Nephron (organoid): ENCODE measurements around the gene TMEM80.
A peak's percentile ranks its signal among the peaks of the same experiment; 100 is the strongest.
"Not testable (repeated sequence)": the region's sequence is repeated elsewhere in the genome, so short reads cannot be mapped to it uniquely, and the experiment has no call there.

Source experiments
- H3K27ac Mint-ChIP-seq, 3 experiments: 2 replicates each; pipeline ENCODE4 v1.8.0; 2020; ENCODE audit warnings: mixed read lengths in 3 of 3, mild to moderate bottlenecking in 2 of 3, moderate library complexity in 1 of 3
- H3K27me3 Mint-ChIP-seq: 2 replicates; pipeline ENCODE4 v1.8.0; 2021; ENCODE audit warnings: low read depth, mild to moderate bottlenecking, moderate library complexity, mixed read lengths
- H3K36me3 Mint-ChIP-seq: 2 replicates; pipeline ENCODE4 v1.8.0; 2020; ENCODE audit warnings: low read depth, mixed read lengths
- H3K4me1 Mint-ChIP-seq: 2 replicates; pipeline ENCODE4 v1.8.0; 2020; ENCODE audit warnings: mixed read lengths
- H3K4me3 Mint-ChIP-seq, 3 experiments: 2 replicates each; pipeline ENCODE4 v1.8.0; 2020; ENCODE audit warnings: mild to moderate bottlenecking in 3 of 3, mixed read lengths in 3 of 3, moderate library complexity in 2 of 3
- H3K9me3 Mint-ChIP-seq: 2 replicates; pipeline ENCODE4 v1.8.0; 2020; ENCODE audit warnings: mixed read lengths
- CTCF ChIP-seq, 3 experiments: fragments of 200-600 bp; sonication (generic); IDR thresholded peaks; one replicate each; pipeline ENCODE4 v1.5.0; 2021; ENCODE audit warnings: antibody characterized with exemption in 3 of 3; ENCODE audit not compliant: unreplicated experiment in 3 of 3

TMEM80 gene

GRCh38 chr11:686451-687243 lies 9.0 kb upstream of the TMEM80 start:
- TF ChIP-seq CTCF (IDR thresholded peaks at IDR 0.05; ENCODE audit: unreplicated experiment in 3 of 3): no peak
- no peaks in the 10 kb centered on the region for H3K9me3 Mint-ChIP-seq
- H3K4me1 Mint-ChIP-seq: peaks cover 10% of the 10 kb centered on the region
- no peak overlapping the region for H3K4me3 Mint-ChIP-seq
- peaks cover 60% of the 10 kb centered on the region for H3K36me3 Mint-ChIP-seq
- H3K27ac Mint-ChIP-seq: no peak overlapping the region
- H3K27me3 Mint-ChIP-seq: no peaks in the 10 kb centered on the region

GRCh38 chr11:687751-688150 lies 7.9 kb upstream of the TMEM80 start:
- H3K4me3 Mint-ChIP-seq: no peak overlapping the region
- TF ChIP-seq CTCF (IDR thresholded peaks at IDR 0.05; ENCODE audit: unreplicated experiment in 3 of 3): no peak
- peaks cover 18% of the 10 kb centered on the region for H3K4me1 Mint-ChIP-seq
- no peaks in the 10 kb centered on the region for H3K9me3 Mint-ChIP-seq
- H3K36me3 Mint-ChIP-seq: peaks cover 49% of the 10 kb centered on the region
- H3K27ac Mint-ChIP-seq: no peak overlapping the region
- peaks cover 5% of the 10 kb centered on the region for H3K27me3 Mint-ChIP-seq

GRCh38 chr11:688681-689080 lies 6.9 kb upstream of the TMEM80 start:
- TF ChIP-seq CTCF (IDR thresholded peaks at IDR 0.05; ENCODE audit: unreplicated experiment in 3 of 3): no peak
- Mint-ChIP-seq H3K4me1 (peaks cover 27% of the 10 kb centered on the region), H3K27ac (no peak overlapping the region), H3K4me3 (no peak overlapping the region), H3K9me3 (no peaks in the 10 kb centered on the region), H3K36me3 (peaks cover 40% of the 10 kb centered on the region), H3K27me3 (peaks cover 5% of the 10 kb centered on the region)

- no peak overlapping the region for H3K27ac Mint-ChIP-seq
These were observed 6.0 kb upstream of the TMEM80 start for GRCh38 chr11:689625-690024.

GRCh38 chr11:690244-690643 lies 5.4 kb upstream of the TMEM80 start:
- H3K27ac Mint-ChIP-seq: peak overlapping the region in 1 of 3 experiments; percentile 93
- not testable (repeated sequence) for H3K9me3 Mint-ChIP-seq, H3K4me3 Mint-ChIP-seq

More at GRCh38 chr11:689625-690024, 6.0 kb upstream of the TMEM80 start:
- Mint-ChIP-seq H3K9me3 (no peaks in the 10 kb centered on the region), H3K27me3 (peaks cover 5% of the 10 kb centered on the region), H3K4me3 (no peak overlapping the region), H3K4me1 (peaks cover 29% of the 10 kb centered on the region), H3K36me3 (peaks cover 30% of the 10 kb centered on the region)
- TF ChIP-seq CTCF (IDR thresholded peaks at IDR 0.05; ENCODE audit: unreplicated experiment in 3 of 3): no peak

GRCh38 chr11:690738-691633 lies 4.6 kb upstream of the TMEM80 start:
- Mint-ChIP-seq H3K4me3 (peak overlapping the region; percentile 23 to 37 (median 31)), H3K4me1 (peaks cover 29% of the 10 kb centered on the region)

More at GRCh38 chr11:690244-690643, 5.4 kb upstream of the TMEM80 start:
- H3K36me3 Mint-ChIP-seq: peaks cover 28% of the 10 kb centered on the region
- not testable (repeated sequence) for H3K27me3 Mint-ChIP-seq
- H3K4me1 Mint-ChIP-seq: peaks cover 29% of the 10 kb centered on the region

More at GRCh38 chr11:690738-691633, 4.6 kb upstream of the TMEM80 start:
- peaks cover 5% of the 10 kb centered on the region for H3K27me3 Mint-ChIP-seq
- H3K36me3 Mint-ChIP-seq: peaks cover 28% of the 10 kb centered on the region
- peak overlapping the region; percentile 47 to 93 (median 87) for H3K27ac Mint-ChIP-seq
- H3K9me3 Mint-ChIP-seq: no peaks in the 10 kb centered on the region
- TF ChIP-seq CTCF (IDR thresholded peaks at IDR 0.05; ENCODE audit: unreplicated experiment in 3 of 3): no peak
